GM19468 (cell line): Measurements from ENCODE around the gene PTPRN.

Experiments used
- ATAC-seq: cut with Tn5 transposase; IDR thresholded peaks from one replicate; pipeline ENCODE4 v1.9.1; 2021; ENCODE audit warnings: mild to moderate bottlenecking, moderate library complexity, moderate number of reproducible peaks; ENCODE audit not compliant: unreplicated experiment; ENCODE audit errors: extremely low read depth

PTPRN gene

GRCh38 chr2:219249203-219249980, 59.8 kb downstream of the PTPRN start:
- ATAC-seq, result peak; percentile 37

- no peak for ATAC-seq
Observed at GRCh38 chr2:219248845-219249202, 60.4 kb downstream of the PTPRN start.

- ATAC-seq, result no peak
Observed at GRCh38 chr2:219247678-219248642, 61.2 kb downstream of the PTPRN start.

GRCh38 chr2:219246559-219246958, 62.6 kb downstream of the PTPRN start:
- ATAC-seq, result no peak

GRCh38 chr2:219245899-219246230, 63.3 kb downstream of the PTPRN start:
- ATAC-seq, result no peak

- peak; percentile 65 for ATAC-seq
Observed at GRCh38 chr2:219245148-219245898, 63.9 kb downstream of the PTPRN start, which contains the start of the genes GLB1L and STK16. TSS of gene GLB1L (minus strand) at chr2:219245444. CDS start at chr2:219243573, 1,871 bp downstream. TSS of gene STK16 (plus strand) at chr2:219245479. CDS start at chr2:219246000, 521 bp downstream.

- no peak for ATAC-seq
Observed at GRCh38 chr2:219244789-219245147, 64.4 kb downstream of the PTPRN start.

- ATAC-seq, result no peak
Observed at GRCh38 chr2:219243291-219243761, 65.9 kb downstream of the PTPRN start.
